Measurements from ENCODE around the gene TNIP1.

Gene TNIP1

DNA sequence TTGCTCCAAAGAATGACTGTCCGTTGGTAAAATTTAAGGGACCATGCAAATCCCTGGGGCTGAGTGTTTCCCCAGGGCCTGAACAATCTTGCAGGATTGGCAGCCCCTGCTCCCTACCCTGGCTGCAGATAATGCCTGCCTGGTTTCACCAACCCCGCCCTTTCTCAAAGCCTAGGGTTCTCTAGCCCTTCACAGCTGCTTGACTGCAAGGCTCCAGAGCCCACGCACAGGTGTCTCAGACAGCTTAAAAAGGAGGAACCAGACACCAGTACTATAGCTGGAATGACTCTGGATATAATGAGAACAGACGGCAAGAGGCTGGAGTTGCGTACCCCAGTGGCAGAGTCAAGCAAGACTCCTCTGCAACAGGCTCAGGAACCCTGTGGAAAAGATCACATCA, 25.2 kb upstream of the TNIP1 start:
- no peak for DNase-seq
- Histone ChIP-seq H3K36me3 (ENCODE audit: control insufficient read depth, insufficient read depth, low read length) (peaks cover 91% of the 10 kb centered on the region), H3K27me3 (replicated peaks; ENCODE audit: control insufficient read depth, insufficient read depth, low read length, poor library complexity, severe bottlenecking) (no peaks in the 10 kb centered on the region), H3K9me3 (ENCODE audit: control insufficient read depth, low read length) (no peaks in the 10 kb centered on the region), H3K27ac (ENCODE audit: insufficient read depth, low read length, poor library complexity, severe bottlenecking) (no peak overlapping the region), H3K4me3 (ENCODE audit: insufficient read depth, low read depth, low read length, poor library complexity, severe bottlenecking) (no peak overlapping the region), H3K4me1 (ENCODE audit: control insufficient read depth, insufficient read depth, low read length, poor library complexity, severe bottlenecking) (no peaks in the 10 kb centered on the region)

GRCh38 chr5:151105561-151105960, 24.7 kb upstream of the TNIP1 start:
- H3K4me1 ChIP-seq (ENCODE audit: control insufficient read depth, insufficient read depth, low read length, poor library complexity, severe bottlenecking) = no peaks in the 10 kb centered on the region
- peaks cover 91% of the 10 kb centered on the region for H3K36me3 ChIP-seq (ENCODE audit: control insufficient read depth, insufficient read depth, low read length)
- H3K27ac ChIP-seq (ENCODE audit: insufficient read depth, low read length, poor library complexity, severe bottlenecking) = no peak overlapping the region
- H3K4me3 ChIP-seq (ENCODE audit: insufficient read depth, low read depth, low read length, poor library complexity, severe bottlenecking) = no peak overlapping the region
- DNase-seq = no peak
- no peaks in the 10 kb centered on the region for H3K9me3 ChIP-seq (ENCODE audit: control insufficient read depth, low read length)
- no peaks in the 10 kb centered on the region for H3K27me3 ChIP-seq (replicated peaks; ENCODE audit: control insufficient read depth, insufficient read depth, low read length, poor library complexity, severe bottlenecking)

DNA sequence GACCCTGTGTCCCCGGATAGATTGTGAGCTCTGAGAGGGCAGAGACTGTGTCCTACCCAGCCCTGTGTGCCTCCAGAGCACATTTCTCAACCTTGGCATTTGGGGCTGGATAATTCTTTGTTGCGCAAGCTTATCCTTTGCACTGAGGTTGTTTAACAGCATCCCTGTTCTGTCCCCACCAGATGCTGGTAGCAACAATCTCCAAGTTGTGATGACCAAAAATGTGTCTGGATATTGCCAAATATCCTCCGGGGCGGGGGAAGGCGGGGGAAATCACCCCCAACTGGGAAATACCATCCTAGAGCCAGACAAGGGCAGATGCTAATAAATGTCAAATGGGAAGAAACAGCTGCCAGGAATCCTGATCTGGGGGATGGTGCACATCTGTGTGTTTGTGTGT, 24.0 kb upstream of the TNIP1 start:
- H3K36me3 ChIP-seq (ENCODE audit: control insufficient read depth, insufficient read depth, low read length) = peaks cover 89% of the 10 kb centered on the region
- no peak overlapping the region for H3K27ac ChIP-seq (ENCODE audit: insufficient read depth, low read length, poor library complexity, severe bottlenecking)
- H3K9me3 ChIP-seq (ENCODE audit: control insufficient read depth, low read length) = no peaks in the 10 kb centered on the region
- no peak for DNase-seq
- no peaks in the 10 kb centered on the region for H3K4me1 ChIP-seq (ENCODE audit: control insufficient read depth, insufficient read depth, low read length, poor library complexity, severe bottlenecking)
- H3K27me3 ChIP-seq (replicated peaks; ENCODE audit: control insufficient read depth, insufficient read depth, low read length, poor library complexity, severe bottlenecking) = no peaks in the 10 kb centered on the region
- no peak overlapping the region for H3K4me3 ChIP-seq (ENCODE audit: insufficient read depth, low read depth, low read length, poor library complexity, severe bottlenecking)

DNA sequence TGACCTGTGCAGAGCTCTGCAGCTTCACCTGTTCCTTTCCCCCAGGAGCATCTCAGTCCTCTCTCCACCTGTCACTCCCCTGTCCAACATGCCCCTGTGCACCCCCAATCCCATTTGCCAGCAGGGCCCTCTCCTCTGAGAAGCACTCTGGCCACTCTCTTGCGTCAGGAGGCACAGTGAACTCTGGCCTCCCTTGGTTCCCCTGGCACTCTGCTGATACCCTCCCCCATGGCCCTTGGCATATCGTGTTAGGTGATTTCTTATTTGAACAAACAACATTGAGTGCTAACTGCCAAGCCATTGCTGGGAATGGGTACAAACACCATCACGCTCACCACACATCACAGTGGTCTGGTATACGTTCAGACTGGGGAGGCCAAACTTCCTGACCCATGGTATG, 20.9 kb upstream of the TNIP1 start:
- peaks cover 3% of the 10 kb centered on the region for H3K4me1 ChIP-seq (ENCODE audit: control insufficient read depth, insufficient read depth, low read length, poor library complexity, severe bottlenecking)
- H3K27ac ChIP-seq (ENCODE audit: insufficient read depth, low read length, poor library complexity, severe bottlenecking) = peak overlapping the region; percentile 26
- DNase-seq = no peak
- H3K27me3 ChIP-seq (replicated peaks; ENCODE audit: control insufficient read depth, insufficient read depth, low read length, poor library complexity, severe bottlenecking) = no peaks in the 10 kb centered on the region
- peaks cover 61% of the 10 kb centered on the region for H3K36me3 ChIP-seq (ENCODE audit: control insufficient read depth, insufficient read depth, low read length)
- H3K9me3 ChIP-seq (ENCODE audit: control insufficient read depth, low read length) = no peaks in the 10 kb centered on the region
- H3K4me3 ChIP-seq (ENCODE audit: insufficient read depth, low read depth, low read length, poor library complexity, severe bottlenecking) = no peak overlapping the region

DNA sequence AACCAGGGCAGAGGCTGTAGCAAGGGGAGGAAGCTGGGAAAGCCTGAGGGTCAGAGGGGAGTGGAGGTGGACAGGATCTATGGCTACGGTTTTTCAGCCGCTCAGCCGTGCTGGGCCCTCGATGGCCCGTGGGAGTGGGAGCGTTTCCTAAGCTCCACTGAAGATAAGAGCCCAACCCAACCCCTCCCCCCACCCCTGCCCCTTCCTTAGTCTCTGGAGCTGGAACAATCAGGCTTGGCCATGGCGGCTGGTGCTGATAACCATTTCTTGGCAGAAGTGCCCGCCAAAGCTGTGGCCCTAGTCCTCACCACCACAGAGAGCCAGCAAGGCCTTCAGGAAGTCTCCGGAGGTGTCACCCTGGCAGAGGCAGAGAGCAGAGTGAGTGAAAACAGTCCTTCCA, 20.3 kb upstream of the TNIP1 start:
- Histone ChIP-seq H3K36me3 (ENCODE audit: control insufficient read depth, insufficient read depth, low read length) (peaks cover 55% of the 10 kb centered on the region), H3K4me3 (ENCODE audit: insufficient read depth, low read depth, low read length, poor library complexity, severe bottlenecking) (no peak overlapping the region), H3K27ac (ENCODE audit: insufficient read depth, low read length, poor library complexity, severe bottlenecking) (peak overlapping the region; percentile 26), H3K9me3 (ENCODE audit: control insufficient read depth, low read length) (no peaks in the 10 kb centered on the region), H3K27me3 (replicated peaks; ENCODE audit: control insufficient read depth, insufficient read depth, low read length, poor library complexity, severe bottlenecking) (no peaks in the 10 kb centered on the region), H3K4me1 (ENCODE audit: control insufficient read depth, insufficient read depth, low read length, poor library complexity, severe bottlenecking) (peaks cover 3% of the 10 kb centered on the region)
- DNase-seq = no peak

DNA sequence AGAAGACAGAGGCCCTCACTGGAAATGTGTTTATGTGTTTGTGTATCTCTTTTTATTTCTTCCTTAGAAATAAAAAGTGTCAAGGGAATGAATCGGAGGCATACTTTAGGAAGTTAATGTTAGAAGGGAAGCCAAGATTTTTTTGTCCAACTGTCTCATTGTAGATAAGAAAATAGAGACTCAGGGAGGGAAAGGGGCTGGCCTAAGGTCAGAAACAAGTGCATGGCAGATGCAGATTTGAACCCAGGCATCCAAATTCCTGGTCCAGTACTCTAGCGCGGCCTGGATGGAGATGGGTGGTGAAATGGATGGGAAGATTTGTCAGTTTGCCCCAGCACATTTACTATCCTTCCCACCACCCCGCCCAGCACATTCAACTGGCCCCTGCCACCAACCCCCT, 19.8 kb upstream of the TNIP1 start:
- Histone ChIP-seq H3K4me1 (ENCODE audit: control insufficient read depth, insufficient read depth, low read length, poor library complexity, severe bottlenecking) (peaks cover 7% of the 10 kb centered on the region), H3K9me3 (ENCODE audit: control insufficient read depth, low read length) (no peaks in the 10 kb centered on the region), H3K36me3 (ENCODE audit: control insufficient read depth, insufficient read depth, low read length) (peaks cover 51% of the 10 kb centered on the region), H3K27ac (ENCODE audit: insufficient read depth, low read length, poor library complexity, severe bottlenecking) (no peak overlapping the region), H3K4me3 (ENCODE audit: insufficient read depth, low read depth, low read length, poor library complexity, severe bottlenecking) (no peak overlapping the region), H3K27me3 (replicated peaks; ENCODE audit: control insufficient read depth, insufficient read depth, low read length, poor library complexity, severe bottlenecking) (no peaks in the 10 kb centered on the region)
- no peak for DNase-seq

DNA sequence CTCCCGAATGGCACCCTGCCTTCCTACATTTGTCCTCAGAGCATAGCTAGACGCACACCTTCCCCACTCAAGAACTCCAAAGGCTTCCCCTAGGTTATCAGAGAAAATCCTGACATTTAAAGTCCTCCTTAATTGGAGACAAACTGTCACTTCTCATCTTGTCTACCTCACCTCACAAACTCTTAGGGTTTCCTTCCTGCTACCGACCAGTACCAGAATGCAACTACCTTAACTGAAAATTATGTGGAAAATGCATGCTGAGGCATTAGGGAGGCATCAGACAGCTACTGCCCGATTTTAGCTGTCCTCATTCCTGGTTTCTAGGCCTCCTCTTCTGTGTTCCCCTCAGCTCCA, 17.9 kb upstream of the TNIP1 start:
- Histone ChIP-seq H3K27ac (ENCODE audit: insufficient read depth, low read length, poor library complexity, severe bottlenecking) (peak overlapping the region; percentile 49), H3K27me3 (replicated peaks; ENCODE audit: control insufficient read depth, insufficient read depth, low read length, poor library complexity, severe bottlenecking) (no peaks in the 10 kb centered on the region), H3K9me3 (ENCODE audit: control insufficient read depth, low read length) (no peaks in the 10 kb centered on the region), H3K36me3 (ENCODE audit: control insufficient read depth, insufficient read depth, low read length) (peaks cover 31% of the 10 kb centered on the region), H3K4me3 (ENCODE audit: insufficient read depth, low read depth, low read length, poor library complexity, severe bottlenecking) (no peak overlapping the region), H3K4me1 (ENCODE audit: control insufficient read depth, insufficient read depth, low read length, poor library complexity, severe bottlenecking) (peaks cover 26% of the 10 kb centered on the region)
- no peak for DNase-seq

- H3K4me1 ChIP-seq (ENCODE audit: control insufficient read depth, insufficient read depth, low read length, poor library complexity, severe bottlenecking) = peaks cover 32% of the 10 kb centered on the region
- H3K36me3 ChIP-seq (ENCODE audit: control insufficient read depth, insufficient read depth, low read length) = peaks cover 25% of the 10 kb centered on the region
- no peaks in the 10 kb centered on the region for H3K27me3 ChIP-seq (replicated peaks; ENCODE audit: control insufficient read depth, insufficient read depth, low read length, poor library complexity, severe bottlenecking)
- no peak overlapping the region for H3K4me3 ChIP-seq (ENCODE audit: insufficient read depth, low read depth, low read length, poor library complexity, severe bottlenecking)
- peak overlapping the region; percentile 49 for H3K27ac ChIP-seq (ENCODE audit: insufficient read depth, low read length, poor library complexity, severe bottlenecking)
- no peaks in the 10 kb centered on the region for H3K9me3 ChIP-seq (ENCODE audit: control insufficient read depth, low read length)
- no peak for DNase-seq
Observed at GRCh38 chr5:151097820-151098767, 17.3 kb upstream of the TNIP1 start.

DNA sequence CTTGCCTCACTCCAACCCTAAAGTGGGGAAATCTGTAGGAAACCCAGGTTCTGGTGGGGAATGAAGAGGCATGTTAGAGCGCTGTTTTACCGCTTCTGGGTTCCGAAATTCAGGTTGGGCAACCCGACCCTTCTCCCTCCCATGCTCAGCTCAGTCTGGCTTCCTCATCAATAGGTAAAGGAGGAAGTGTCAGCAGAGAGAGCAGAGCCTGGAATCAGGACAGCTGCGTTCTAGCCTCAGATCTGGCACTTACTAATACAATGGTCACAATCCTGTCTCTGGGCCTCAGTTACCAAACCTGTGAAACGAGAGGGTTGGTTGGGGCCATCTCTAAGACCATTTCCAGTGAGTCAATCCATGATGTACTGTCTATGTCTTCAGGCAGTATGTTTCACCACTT, 16.2 kb upstream of the TNIP1 start:
- peaks cover 32% of the 10 kb centered on the region for H3K4me1 ChIP-seq (ENCODE audit: control insufficient read depth, insufficient read depth, low read length, poor library complexity, severe bottlenecking)
- no peaks in the 10 kb centered on the region for H3K27me3 ChIP-seq (replicated peaks; ENCODE audit: control insufficient read depth, insufficient read depth, low read length, poor library complexity, severe bottlenecking)
- H3K4me3 ChIP-seq (ENCODE audit: insufficient read depth, low read depth, low read length, poor library complexity, severe bottlenecking) = no peak overlapping the region
- H3K36me3 ChIP-seq (ENCODE audit: control insufficient read depth, insufficient read depth, low read length) = peaks cover 23% of the 10 kb centered on the region
- DNase-seq = no peak
- peak overlapping the region; percentile 24 for H3K27ac ChIP-seq (ENCODE audit: insufficient read depth, low read length, poor library complexity, severe bottlenecking)
- no peaks in the 10 kb centered on the region for H3K9me3 ChIP-seq (ENCODE audit: control insufficient read depth, low read length)

DNA sequence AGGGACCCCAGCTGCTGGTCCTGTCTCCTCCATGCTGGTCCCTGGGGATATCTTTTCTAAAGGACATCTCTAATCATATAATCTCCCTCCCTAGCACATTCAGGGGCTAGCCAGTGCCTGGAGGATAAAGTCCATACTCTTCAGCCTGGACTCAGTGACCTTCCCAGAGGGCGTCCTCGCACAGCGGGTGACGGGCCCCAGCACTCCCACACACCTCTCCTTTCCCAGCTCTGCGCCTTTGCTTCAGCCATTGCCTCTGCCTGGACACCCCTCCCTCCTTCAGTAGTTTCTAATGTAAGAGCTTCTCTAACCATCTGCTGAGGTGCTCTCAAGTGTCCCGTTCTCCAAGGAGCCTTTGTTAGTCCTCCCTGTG, 15.2 kb upstream of the TNIP1 start:
- DNase-seq = no peak
- no peaks in the 10 kb centered on the region for H3K9me3 ChIP-seq (ENCODE audit: control insufficient read depth, low read length)
- H3K27ac ChIP-seq (ENCODE audit: insufficient read depth, low read length, poor library complexity, severe bottlenecking) = peak overlapping the region; percentile 64

More for the DNA sequence above, 15.2 kb upstream of the TNIP1 start:
- Histone ChIP-seq H3K4me3 (ENCODE audit: insufficient read depth, low read depth, low read length, poor library complexity, severe bottlenecking) (no peak overlapping the region), H3K27me3 (replicated peaks; ENCODE audit: control insufficient read depth, insufficient read depth, low read length, poor library complexity, severe bottlenecking) (no peaks in the 10 kb centered on the region), H3K4me1 (ENCODE audit: control insufficient read depth, insufficient read depth, low read length, poor library complexity, severe bottlenecking) (peaks cover 32% of the 10 kb centered on the region), H3K36me3 (ENCODE audit: control insufficient read depth, insufficient read depth, low read length) (peaks cover 12% of the 10 kb centered on the region)

All from effector memory CD4-positive, alpha-beta T cell (primary cell).